HG02642 (cell line): ENCODE measurements around the gene ZNF280B.
"Not testable (repeated sequence)": the region's sequence is repeated elsewhere in the genome, so short reads cannot be mapped to it uniquely, and the experiment has no call there.

Source experiments
- ATAC-seq: cut with Tn5 transposase; IDR thresholded peaks from one replicate; pipeline ENCODE4 v1.9.1; 2021; ENCODE audit warnings: mild to moderate bottlenecking; ENCODE audit not compliant: unreplicated experiment, poor library complexity

ZNF280B gene

DNA sequence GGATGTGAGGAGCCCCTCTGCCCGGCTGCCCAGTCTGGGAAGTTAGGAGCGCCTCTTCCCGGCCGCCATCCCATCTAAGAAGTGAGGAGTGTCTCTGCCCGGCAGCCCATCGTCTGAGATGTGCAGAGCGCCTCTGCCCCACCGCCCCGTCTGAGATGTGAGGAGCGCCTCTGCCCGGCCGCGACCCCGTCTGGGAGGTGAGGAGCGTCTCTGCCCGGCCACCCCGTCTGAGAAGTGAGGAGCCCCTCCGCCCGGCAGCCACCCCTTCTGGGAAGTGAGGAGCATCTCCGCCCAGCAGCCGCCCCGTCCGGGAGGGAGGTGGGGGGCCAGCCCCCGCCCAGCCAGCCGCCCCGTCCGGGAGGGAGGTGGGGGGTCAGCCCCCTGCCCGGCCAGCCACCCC is 66.9 kb downstream of the ZNF280B start:
- not testable (repeated sequence) for ATAC-seq

DNA sequence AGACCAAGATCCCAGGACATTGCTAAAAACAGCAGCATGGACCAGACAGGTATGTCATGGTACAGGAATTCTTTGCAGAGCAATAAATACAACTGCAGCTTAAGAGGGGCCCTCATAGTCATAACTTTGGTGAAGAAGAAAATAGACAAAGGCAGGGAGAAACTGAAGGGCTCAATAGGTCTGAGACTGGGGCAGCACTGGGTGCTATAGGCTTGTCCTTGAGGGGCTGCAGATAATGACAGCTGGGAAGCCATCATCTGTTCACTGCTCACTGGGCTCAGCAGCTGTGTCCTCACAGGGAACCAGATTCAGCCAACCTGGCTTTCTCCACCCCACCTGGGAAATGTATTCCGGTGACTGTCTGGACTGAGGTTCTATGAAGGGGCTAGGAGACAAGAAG is 68.4 kb downstream of the ZNF280B start:
- no peak for ATAC-seq
